Lung microvascular endothelial cell (primary cell): ENCODE measurements around the gene S100A4. TPM values are rescaled to one million over a fixed set of nuclear protein-coding genes. Genes with fewer than 3 reads are reported as not detected.
"Not testable (repeated sequence)": the region's sequence is repeated elsewhere in the genome, so short reads cannot be mapped to it uniquely, and the experiment has no call there.

Experiments
- DNase-seq, 2 donors: peaks; one replicate each; pipeline versions ENCODE4 v3.0.0 to v3.0.0-alpha.2; 2010; ENCODE audit warnings: low read depth in 2 of 2
- total RNA-seq: library from RNA; depleted of rRNA; stranded (reverse); fragments of >200 nt; gene quantifications from 2 replicates; pipeline ENCODE4 v1.2.1, GENCODE V29; 2014

The S100A4 gene
- total RNA-seq, 1 donor from 2014 or later = 0.60 TPM

GRCh38 chr1:153534226-153534924, 11.2 kb downstream of the S100A4 start:
- DNase-seq = peak in 1 of 2 donors; percentile 54

- DNase-seq = peak; percentile 75 to 92
Observed at GRCh38 chr1:153533689-153534201, 11.9 kb downstream of the S100A4 start.

DNA sequence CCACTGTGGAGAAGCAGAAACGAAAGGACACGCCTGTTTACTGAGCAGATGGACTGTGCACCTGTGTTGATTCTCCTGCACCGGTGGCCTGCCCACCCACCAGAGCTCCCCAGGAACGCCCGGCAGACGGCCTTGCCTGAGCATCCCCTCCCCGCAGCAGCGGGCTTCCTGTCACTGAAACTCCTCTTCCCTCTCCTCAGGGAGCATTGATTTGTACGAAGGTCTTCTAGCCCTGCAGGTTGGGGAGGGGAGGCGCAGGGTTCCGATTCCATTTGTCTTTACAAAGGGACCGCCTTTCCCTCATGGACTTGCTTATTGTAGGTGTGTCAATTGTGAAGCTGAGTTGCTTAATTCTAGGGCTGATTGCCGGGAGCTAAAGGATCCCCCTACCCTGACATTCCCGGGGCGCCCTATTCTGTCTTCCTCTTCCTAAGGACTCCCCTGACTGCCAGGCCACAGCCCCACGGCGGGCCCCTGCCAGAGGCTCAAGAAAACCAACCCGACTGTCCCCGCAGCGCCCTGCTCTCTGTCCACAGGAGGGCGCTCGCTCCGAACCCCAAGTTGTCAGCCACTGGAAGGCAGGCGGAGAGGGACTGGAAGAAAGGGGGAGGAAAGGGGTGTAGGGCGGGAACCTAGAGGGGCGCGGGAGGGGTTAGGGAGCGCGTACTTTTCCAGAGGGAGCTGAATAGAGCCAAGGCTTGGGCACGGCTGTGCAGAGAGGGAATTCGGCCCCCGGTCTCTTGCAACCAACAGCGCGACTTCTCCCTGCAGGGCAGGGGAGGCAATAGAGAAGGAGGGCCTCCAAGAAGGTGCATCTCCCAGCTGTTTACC, 12.6 kb downstream of the S100A4 start:
- peak; percentile 78 to 90 for DNase-seq

DNA sequence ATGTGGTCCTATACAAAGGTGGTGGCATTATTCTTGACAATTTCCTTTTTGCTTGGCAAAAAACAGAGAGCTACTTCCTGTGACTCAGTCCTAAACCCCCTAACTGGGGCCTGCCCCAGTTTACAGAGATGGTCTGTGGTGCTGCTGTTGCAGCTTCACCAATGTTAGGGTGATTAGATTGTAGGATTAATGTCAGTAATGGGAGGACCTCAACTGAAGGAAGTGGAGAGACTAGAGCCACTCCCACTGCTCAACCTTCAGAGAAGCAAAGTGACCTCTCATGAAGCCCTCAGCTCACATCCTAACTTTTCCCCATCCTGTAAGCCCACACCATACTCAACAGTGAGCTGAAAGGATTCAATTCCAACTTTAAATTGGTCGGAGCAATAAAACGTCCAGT, 13.4 kb downstream of the S100A4 start:
- DNase-seq = peak in 1 of 2 donors; percentile 38

- no peak for DNase-seq
Observed at GRCh38 chr1:153531638-153532037, 14.0 kb downstream of the S100A4 start.

- no peak for DNase-seq
Observed at GRCh38 chr1:153527683-153528040, 17.9 kb downstream of the S100A4 start.

- DNase-seq = no peak
Observed at GRCh38 chr1:153527023-153527682, 18.5 kb downstream of the S100A4 start.

GRCh38 chr1:153526132-153526543, 19.5 kb downstream of the S100A4 start:
- peak in 1 of 2 donors; percentile 85 for DNase-seq

DNA sequence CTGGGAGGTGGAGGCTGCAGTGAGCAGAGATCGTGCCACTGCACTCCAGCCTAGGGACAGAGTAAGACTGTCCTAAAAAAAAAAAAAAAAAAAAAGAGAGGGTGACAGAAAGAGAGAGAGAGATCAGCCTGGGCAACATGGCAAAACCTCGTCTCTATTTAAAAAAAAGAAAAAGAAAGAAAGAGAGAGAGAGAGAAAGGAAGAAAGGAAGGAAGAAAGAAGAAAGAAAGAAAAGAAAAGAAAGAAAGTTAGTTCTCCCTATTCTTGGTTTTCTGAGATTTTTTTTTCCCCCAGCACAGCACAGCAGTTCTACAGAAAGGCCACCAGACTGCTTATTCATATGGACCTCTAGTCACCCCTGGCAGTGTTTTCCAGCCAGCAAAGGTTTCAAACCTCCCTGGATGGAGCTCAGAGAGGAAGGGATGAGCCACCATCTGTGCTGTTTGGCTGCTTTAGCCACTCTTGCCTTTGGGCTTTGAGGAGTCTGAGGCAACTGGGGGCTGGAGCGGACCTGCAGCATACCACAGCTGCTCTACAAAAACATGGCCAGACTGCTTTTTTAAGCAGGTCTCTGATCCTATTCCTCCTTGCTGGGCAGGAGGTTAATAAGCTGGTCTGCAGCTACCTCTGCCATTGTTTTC, 20.4 kb downstream of the S100A4 start:
- peak in 1 of 2 donors; percentile 61 for DNase-seq

GRCh38 chr1:153522353-153523048, 23.1 kb downstream of the S100A4 start:
- DNase-seq = not testable (repeated sequence)

- not testable (repeated sequence) for DNase-seq
Observed at GRCh38 chr1:153521808-153522207, 23.8 kb downstream of the S100A4 start.

GRCh38 chr1:153520818-153521476, 24.7 kb downstream of the S100A4 start:
- DNase-seq = no peak

DNA sequence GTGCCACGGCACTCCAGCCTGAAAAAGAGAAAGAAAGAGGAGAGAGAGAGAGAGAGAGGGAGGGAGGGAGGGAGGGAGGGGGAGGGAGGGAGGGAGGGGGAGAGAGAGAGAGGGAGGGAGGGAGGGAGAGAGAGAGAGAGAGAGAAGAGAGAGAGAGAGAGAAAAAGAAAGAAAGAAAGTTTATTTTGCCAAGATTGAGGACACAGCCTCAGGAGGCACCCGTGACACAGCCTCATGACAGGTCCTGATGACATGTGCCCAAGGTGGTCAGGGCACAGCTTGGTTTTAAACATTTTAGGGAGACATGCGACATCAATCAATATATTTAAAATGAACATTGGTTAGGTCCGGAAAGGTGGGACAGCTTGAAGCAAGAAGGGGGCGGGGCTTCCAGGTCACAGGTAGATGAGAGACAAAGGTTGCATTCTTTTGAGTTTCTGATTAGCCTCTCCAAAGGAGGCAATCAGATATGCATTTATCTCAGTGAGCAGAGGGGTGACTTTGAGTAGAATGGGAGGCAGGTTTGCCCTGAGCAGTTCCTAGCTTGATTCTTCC, 25.4 kb downstream of the S100A4 start:
- not testable (repeated sequence) for DNase-seq

DNA sequence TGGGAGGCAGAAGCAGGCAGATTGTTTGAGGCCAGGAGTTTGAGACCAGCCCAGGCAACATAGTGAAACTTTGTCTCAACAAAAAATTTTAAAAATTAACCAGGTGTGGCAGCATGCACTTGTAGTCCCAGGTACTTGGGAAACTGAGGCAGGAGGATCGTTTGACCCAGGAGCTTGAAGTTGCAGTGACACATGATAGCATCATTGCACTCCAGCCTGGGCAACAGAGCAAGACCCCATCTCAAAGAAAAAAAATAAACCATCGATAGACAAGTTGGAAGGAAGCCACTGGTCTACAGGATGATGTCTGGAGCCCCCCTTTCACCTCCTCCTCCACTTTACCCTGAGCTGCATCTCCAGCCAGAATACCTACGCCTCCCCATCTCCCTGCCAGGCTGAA, 26.4 kb downstream of the S100A4 start:
- no peak for DNase-seq

GRCh38 chr1:153515504-153516394, 29.9 kb downstream of the S100A4 start:
- no peak for DNase-seq

- no peak for DNase-seq
Observed at GRCh38 chr1:153513666-153514065, 31.9 kb downstream of the S100A4 start.

DNA sequence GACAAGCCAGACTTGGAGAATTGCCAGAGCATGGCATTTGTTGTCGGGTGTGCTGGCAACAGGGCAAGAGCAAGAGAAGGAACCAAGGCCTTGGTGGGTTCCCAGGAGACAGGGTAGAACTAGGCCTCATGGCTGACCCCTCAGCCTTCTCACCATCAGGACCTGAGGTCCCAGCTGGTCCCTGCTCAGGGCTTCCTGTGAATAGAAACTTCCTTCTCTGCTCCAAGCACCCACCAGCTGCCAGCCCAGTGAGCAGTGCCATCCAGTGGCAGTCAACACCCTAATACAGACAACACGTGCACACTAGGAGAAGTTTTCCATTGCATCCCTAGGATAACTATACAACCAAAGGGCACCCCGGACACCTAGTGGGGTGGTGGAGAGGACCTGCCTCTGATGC, 32.6 kb downstream of the S100A4 start:
- DNase-seq = no peak

DNA sequence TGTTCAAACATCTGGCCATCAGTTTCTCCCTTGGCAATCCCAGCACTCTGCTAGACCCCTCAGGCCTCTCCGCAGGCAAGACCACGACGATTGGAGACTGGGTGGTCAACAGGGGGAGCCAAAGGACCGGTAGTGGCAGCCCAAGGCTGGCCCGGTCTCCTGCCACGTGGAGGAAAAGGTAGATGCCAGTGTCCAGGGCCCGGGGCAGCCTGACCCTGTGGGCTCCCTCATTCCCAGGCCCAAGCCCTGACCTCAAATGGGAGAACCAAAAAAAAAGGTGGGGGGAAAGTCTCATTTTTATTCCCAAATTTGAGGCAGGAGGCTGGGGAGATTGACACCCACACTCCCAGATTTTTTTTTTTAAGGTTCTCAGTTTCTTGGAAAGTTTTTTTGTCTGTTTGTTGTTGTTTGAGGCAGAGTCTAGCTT, 34.6 kb downstream of the S100A4 start:
- DNase-seq = peak; percentile 82 to 89
